MM.1S (cell line): ENCODE measurements around the gene PIK3C2G.

Experiments
- DNase-seq: peaks from one replicate; pipeline ENCODE4 v3.0.0-alpha.2; 2015
- H2AFZ ChIP-seq: fragments of 300-600 bp; sonication (generic); 2 replicates; pipeline ENCODE4 v1.6.0; 2016; ENCODE audit warnings: antibody characterized with exemption, low read length
- H3F3A ChIP-seq: fragments of 300-600 bp; sonication (generic); 2 replicates; pipeline ENCODE4 v1.6.1; 2016; ENCODE audit warnings: mild to moderate bottlenecking, antibody characterized with exemption, low read length, moderate library complexity, mixed read lengths; ENCODE audit not compliant: insufficient read depth
- H3K27ac ChIP-seq: fragments of 300-600 bp; sonication (generic); 2 replicates; pipeline ENCODE4 v1.5.1; 2016; ENCODE audit warnings: mild to moderate bottlenecking, low read length
- H3K27me3 ChIP-seq: fragments of 300-600 bp; sonication (generic); replicated peaks from 2 replicates; pipeline ENCODE4 v1.6.0; 2016; ENCODE audit warnings: low read length; ENCODE audit not compliant: insufficient read depth
- H3K36me3 ChIP-seq: fragments of 300-600 bp; sonication (generic); replicated peaks from 2 replicates; pipeline ENCODE4 v1.6.1; 2016; ENCODE audit warnings: mild to moderate bottlenecking, low read length, mixed read lengths; ENCODE audit not compliant: insufficient read depth
- H3K4me1 ChIP-seq: fragments of 300-600 bp; sonication (generic); 2 replicates; pipeline ENCODE4 v1.6.1; 2016; ENCODE audit warnings: low read length, mixed read lengths
- H3K4me2 ChIP-seq: fragments of 300-600 bp; sonication (generic); 2 replicates; pipeline ENCODE4 v1.6.0; 2016; ENCODE audit warnings: low read depth, low read length
- H3K4me3 ChIP-seq: fragments of 300-600 bp; sonication (generic); 2 replicates; pipeline ENCODE4 v1.5.1; 2016; ENCODE audit warnings: low read length, mixed read lengths
- H3K79me2 ChIP-seq: fragments of 300-600 bp; sonication (generic); 2 replicates; pipeline ENCODE4 v1.6.1; 2016; ENCODE audit warnings: mixed run types, low read length, mixed read lengths
- H3K9ac ChIP-seq: fragments of 300-600 bp; sonication (generic); 2 replicates; pipeline ENCODE4 v1.6.1; 2016; ENCODE audit warnings: low read length, mixed read lengths
- H3K9me2 ChIP-seq: fragments of 300-600 bp; sonication (generic); replicated peaks from 2 replicates; pipeline ENCODE4 v1.6.1; 2016; ENCODE audit warnings: mild to moderate bottlenecking, low read length, mixed read lengths; ENCODE audit not compliant: insufficient read depth
- H3K9me3 ChIP-seq: fragments of 300-600 bp; sonication (generic); replicated peaks from 2 replicates; pipeline ENCODE4 v1.6.1; 2016; ENCODE audit warnings: mild to moderate bottlenecking, low read length, mixed read lengths; ENCODE audit not compliant: insufficient read depth
- H4K20me1 ChIP-seq: fragments of 300-600 bp; sonication (generic); 2 replicates; pipeline ENCODE4 v1.6.1; 2016; ENCODE audit warnings: mild to moderate bottlenecking, low read length, moderate library complexity, mixed read lengths; ENCODE audit not compliant: insufficient read depth
- CTCF ChIP-seq: fragments of 300-600 bp; sonication (generic); IDR thresholded peaks from 2 replicates; pipeline ENCODE4 v1.5.1; 2016; ENCODE audit warnings: antibody characterized with exemption, low read length, mixed read lengths
- EZH2 ChIP-seq: fragments of 300-600 bp; sonication (generic); optimal IDR thresholded peaks from 2 replicates; pipeline ENCODE3; 2017; ENCODE audit warnings: low read depth, mild to moderate bottlenecking, antibody characterized with exemption, low read length, mixed read lengths
- EZH2phosphoT487 ChIP-seq: fragments of 300-600 bp; sonication (generic); IDR thresholded peaks from 2 replicates; pipeline ENCODE4 v1.6.1; 2018; ENCODE audit warnings: antibody characterized with exemption, low read length

PIK3C2G gene

GRCh38 chr12:18629445-18629844 lies 368.1 kb downstream of the PIK3C2G start:
- no peak overlapping the region for H3K9ac ChIP-seq
- DNase-seq = no peak
- H4K20me1 ChIP-seq = no peaks in the 10 kb centered on the region
- H3K4me1 ChIP-seq = no peaks in the 10 kb centered on the region
- no peaks in the 10 kb centered on the region for H3K9me2 ChIP-seq
- H3K27me3 ChIP-seq = no peaks in the 10 kb centered on the region
- H3K27ac ChIP-seq = no peak overlapping the region
- H3K4me2 ChIP-seq = no peak overlapping the region
- H3K9me3 ChIP-seq = no peaks in the 10 kb centered on the region
- no peaks in the 10 kb centered on the region for H3F3A ChIP-seq
- no peak for TF ChIP-seq CTCF
- no peak for TF ChIP-seq EZH2phosphoT487
- TF ChIP-seq EZH2 = no peak
- H3K4me3 ChIP-seq = no peak overlapping the region
- no peaks in the 10 kb centered on the region for H3K79me2 ChIP-seq
- H3K36me3 ChIP-seq = no peaks in the 10 kb centered on the region
- no peak overlapping the region for H2AFZ ChIP-seq

- Histone ChIP-seq H3K27ac (no peak overlapping the region), H3K36me3 (no peaks in the 10 kb centered on the region)
These were observed 368.6 kb downstream of the PIK3C2G start for GRCh38 chr12:18629916-18630315.

GRCh38 chr12:18631339-18631738 lies 370.0 kb downstream of the PIK3C2G start:
- Histone ChIP-seq H4K20me1 (no peaks in the 10 kb centered on the region), H3K79me2 (no peaks in the 10 kb centered on the region), H3K4me3 (no peak overlapping the region), H3K4me2 (no peak overlapping the region), H3K9me2 (no peaks in the 10 kb centered on the region), H3F3A (no peaks in the 10 kb centered on the region), H2AFZ (no peak overlapping the region), H3K27ac (no peak overlapping the region), H3K9me3 (no peaks in the 10 kb centered on the region), H3K36me3 (no peaks in the 10 kb centered on the region), H3K27me3 (no peaks in the 10 kb centered on the region), H3K9ac (no peak overlapping the region), H3K4me1 (no peaks in the 10 kb centered on the region)
- DNase-seq = no peak
- TF ChIP-seq EZH2 (no peak), CTCF (no peak), EZH2phosphoT487 (no peak)

More at GRCh38 chr12:18629916-18630315, 368.6 kb downstream of the PIK3C2G start:
- no peaks in the 10 kb centered on the region for H3K9me2 ChIP-seq
- no peaks in the 10 kb centered on the region for H3F3A ChIP-seq
- H3K4me3 ChIP-seq = no peak overlapping the region
- H4K20me1 ChIP-seq = no peaks in the 10 kb centered on the region
- H3K27me3 ChIP-seq = no peaks in the 10 kb centered on the region
- no peak for TF ChIP-seq EZH2phosphoT487
- TF ChIP-seq EZH2 = no peak
- TF ChIP-seq CTCF = no peak
- H3K9me3 ChIP-seq = no peaks in the 10 kb centered on the region
- DNase-seq = no peak
- H2AFZ ChIP-seq = no peak overlapping the region
- H3K79me2 ChIP-seq = no peaks in the 10 kb centered on the region
- H3K4me2 ChIP-seq = no peak overlapping the region
- no peaks in the 10 kb centered on the region for H3K4me1 ChIP-seq
- no peak overlapping the region for H3K9ac ChIP-seq
